Mesenchymal stem cell (in vitro differentiated cells and primary cell): ENCODE results near the gene CDKN1C.

Source experiments
- DNase-seq: peaks from one replicate; pipeline ENCODE4 v3.0.0-alpha.2; 2013
- H2AFZ ChIP-seq: one replicate; pipeline ENCODE4 v1.6.1; 2013; ENCODE audit warnings: low read depth, mild to moderate bottlenecking, control low read depth, inconsistent platforms, low read length, moderate library complexity
- H2AK5ac ChIP-seq: 2 replicates; pipeline ENCODE4 v1.6.1; 2013; ENCODE audit warnings: low read length, moderate library complexity, mild to moderate bottlenecking, inconsistent platforms; ENCODE audit not compliant: severe bottlenecking
- H2BK120ac ChIP-seq: one replicate; pipeline ENCODE4 v1.6.1; 2013; ENCODE audit warnings: low read depth, mild to moderate bottlenecking, inconsistent platforms, low read length, moderate library complexity
- H2BK12ac ChIP-seq, 2 experiments: one replicate each; pipeline ENCODE4 v1.6.1; 2013; ENCODE audit warnings: inconsistent platforms in 2 of 2, low read length in 2 of 2, mild to moderate bottlenecking in 2 of 2, moderate library complexity in 2 of 2, control low read depth in 1 of 2
- H2BK15ac ChIP-seq: one replicate; pipeline ENCODE4 v1.6.1; 2013; ENCODE audit warnings: mild to moderate bottlenecking, low read depth, inconsistent platforms; ENCODE audit not compliant: poor library complexity, severe bottlenecking
- H2BK5ac ChIP-seq: 2 replicates; pipeline ENCODE4 v1.6.1; 2013; ENCODE audit warnings: low read depth, mild to moderate bottlenecking, low read length, control low read depth, inconsistent platforms; ENCODE audit not compliant: poor library complexity, severe bottlenecking
- H3K14ac ChIP-seq, 2 experiments: one replicate each; pipeline ENCODE4 v1.6.1; 2013; ENCODE audit warnings: inconsistent platforms in 2 of 2, low read length in 2 of 2, control low read depth in 1 of 2, mild to moderate bottlenecking in 1 of 2, moderate library complexity in 1 of 2
- H3K18ac ChIP-seq, 2 experiments: one replicate each; pipeline ENCODE4 v1.6.1; 2013; ENCODE audit warnings: inconsistent platforms in 2 of 2, low read length in 2 of 2, control low read depth in 1 of 2, low read depth in 1 of 2, mild to moderate bottlenecking in 1 of 2
- H3K23ac ChIP-seq, 2 experiments: one replicate each; pipeline ENCODE4 v1.6.1; 2013; ENCODE audit warnings: inconsistent platforms in 2 of 2, low read length in 2 of 2, mild to moderate bottlenecking in 2 of 2, moderate library complexity in 2 of 2, control low read depth in 1 of 2
- H3K27ac ChIP-seq: 2 replicates; pipeline ENCODE4 v1.5.1; 2013; ENCODE audit warnings: mild to moderate bottlenecking, moderate library complexity, low read length, control low read depth, inconsistent platforms; ENCODE audit not compliant: poor library complexity, severe bottlenecking
- H3K27me3 ChIP-seq, 2 experiments: 2 replicates each; pipeline versions ENCODE4 v1.6.1 to v1.7.0; 2013; ENCODE audit warnings: low read length in 2 of 2, mild to moderate bottlenecking in 2 of 2, moderate library complexity in 2 of 2, control low read depth in 1 of 2, inconsistent platforms in 1 of 2; ENCODE audit not compliant: control insufficient read depth in 1 of 2, insufficient read depth in 1 of 2
- H3K36me3 ChIP-seq, 2 experiments: 2 replicates each; pipeline versions ENCODE4 v1.6.1 to v1.7.0; 2013; ENCODE audit warnings: low read length in 2 of 2, control low read depth in 1 of 2, inconsistent platforms in 1 of 2, low read depth in 1 of 2, mild to moderate bottlenecking in 1 of 2; ENCODE audit not compliant: insufficient read depth in 2 of 2, control insufficient read depth in 1 of 2
- H3K4ac ChIP-seq, 2 experiments: one replicate each; pipeline ENCODE4 v1.6.1; 2013; ENCODE audit warnings: inconsistent platforms in 2 of 2, low read length in 2 of 2, mild to moderate bottlenecking in 2 of 2, moderate library complexity in 2 of 2, control low read depth in 1 of 2, low read depth in 1 of 2
- H3K4me1 ChIP-seq: 2 replicates; pipeline ENCODE4 v1.6.1; 2013; ENCODE audit warnings: low read depth, low read length, control low read depth; ENCODE audit not compliant: control insufficient read depth, insufficient read depth
- H3K4me2 ChIP-seq: 2 replicates; pipeline ENCODE4 v1.6.1; 2013; ENCODE audit warnings: low read length, mild to moderate bottlenecking, inconsistent platforms; ENCODE audit not compliant: poor library complexity, severe bottlenecking
- H3K4me3 ChIP-seq, 2 experiments: 2 replicates each; pipeline versions ENCODE4 v1.5.1 to v1.7.0; 2013; ENCODE audit warnings: low read length in 2 of 2, mild to moderate bottlenecking in 2 of 2, control low read depth in 1 of 2, low read depth in 1 of 2; ENCODE audit not compliant: insufficient read depth in 1 of 2
- H3K79me1 ChIP-seq: replicated peaks from 2 replicates; pipeline ENCODE4 v1.6.1; 2013; ENCODE audit warnings: mild to moderate bottlenecking, control low read depth, low read length, inconsistent platforms; ENCODE audit not compliant: poor library complexity, severe bottlenecking
- H3K9ac ChIP-seq: 2 replicates; pipeline ENCODE4 v1.7.0; 2013; ENCODE audit warnings: mild to moderate bottlenecking, low read length, moderate library complexity
- H3K9me3 ChIP-seq: 2 replicates; pipeline ENCODE4 v1.7.0; 2013; ENCODE audit warnings: mild to moderate bottlenecking, low read length; ENCODE audit not compliant: control insufficient read depth
- H4K8ac ChIP-seq: one replicate; pipeline ENCODE4 v1.6.1; 2013; ENCODE audit warnings: inconsistent platforms, mild to moderate bottlenecking, low read length, moderate library complexity
- H4K91ac ChIP-seq: one replicate; pipeline ENCODE4 v1.6.1; 2013; ENCODE audit warnings: mild to moderate bottlenecking, low read length, inconsistent platforms
- WGBS: methylation state at CpG from one replicate; pipeline ENCODE4 v1.1.7; 2013; ENCODE audit warnings: mixed read lengths; 5-methylcytosine and 5-hydroxymethylcytosine counted together

Gene CDKN1C

GRCh38 chr11:2888266-2888968 lies 2.8 kb upstream of the CDKN1C start:
- no peak overlapping the region for H2BK120ac ChIP-seq
- no peak overlapping the region for H2BK5ac ChIP-seq
- peaks cover 3% of the 10 kb centered on the region for H3K79me1 ChIP-seq
- peaks cover 57% of the 10 kb centered on the region for H3K4me1 ChIP-seq
- peaks cover 0 to 4% of the 10 kb centered on the region in 2 experiments for H3K36me3 ChIP-seq
- no peak overlapping the region for H3K27ac ChIP-seq
- H2BK12ac ChIP-seq, result no peak overlapping the region
- no peak overlapping the region for H3K23ac ChIP-seq
- no peak overlapping the region for H3K4me2 ChIP-seq
- no peak overlapping the region for H3K14ac ChIP-seq
- H2AFZ ChIP-seq, result no peak overlapping the region
- no peak overlapping the region for H4K91ac ChIP-seq
- H3K18ac ChIP-seq, result no peak overlapping the region
- no peak overlapping the region for H3K9ac ChIP-seq
- H4K8ac ChIP-seq, result no peak overlapping the region
- WGBS, result 33% methylated on average over 23 of the region's 25 CpGs
- no peak overlapping the region for H2BK15ac ChIP-seq
- H3K4me3 ChIP-seq, result no peak overlapping the region
- H3K9me3 ChIP-seq, result no peaks in the 10 kb centered on the region
- DNase-seq, result peak; percentile 83
- peak overlapping the region; percentile 19 for H2AK5ac ChIP-seq
- H3K27me3 ChIP-seq, result no peaks in the 10 kb centered on the region
- H3K4ac ChIP-seq, result no peak overlapping the region

GRCh38 chr11:2887515-2888195 lies 2.1 kb upstream of the CDKN1C start:
- Histone ChIP-seq H3K9ac (no peak overlapping the region), H3K4me1 (peaks cover 60% of the 10 kb centered on the region), H2AFZ (no peak overlapping the region), H2BK5ac (no peak overlapping the region), H4K91ac (peak overlapping the region; percentile 46), H3K36me3 (peaks cover 0 to 8% of the 10 kb centered on the region in 2 experiments), H3K4ac (peak overlapping the region in 1 of 2 experiments; percentile 3), H3K23ac (no peak overlapping the region), H2BK12ac (peak overlapping the region; percentile 21 to 23), H3K14ac (no peak overlapping the region), H3K9me3 (no peaks in the 10 kb centered on the region), H2BK15ac (peak overlapping the region; percentile 90), H3K4me2 (no peak overlapping the region), H2BK120ac (peak overlapping the region; percentile 21), H3K27ac (no peak overlapping the region), H3K27me3 (peaks cover 0 to 7% of the 10 kb centered on the region in 2 experiments), H3K18ac (peak overlapping the region in 1 of 2 experiments; percentile 2), H3K4me3 (no peak overlapping the region), H4K8ac (no peak overlapping the region), H2AK5ac (no peak overlapping the region), H3K79me1 (peaks cover 3% of the 10 kb centered on the region)
- peak; percentile 29 for DNase-seq
- 77% methylated on average over 11 of the region's 11 CpGs for WGBS

- Histone ChIP-seq H3K4me2 (no peak overlapping the region), H3K4me1 (peaks cover 60% of the 10 kb centered on the region), H3K9me3 (no peaks in the 10 kb centered on the region), H2BK12ac (peak overlapping the region in 1 of 2 experiments; percentile 84), H3K27ac (no peak overlapping the region), H3K79me1 (peaks cover 3% of the 10 kb centered on the region), H3K18ac (peak overlapping the region; percentile 38 to 92), H4K91ac (peak overlapping the region; percentile 70), H4K8ac (peak overlapping the region; percentile 69), H3K4ac (peak overlapping the region in 1 of 2 experiments; percentile 83), H3K14ac (no peak overlapping the region), H2AFZ (no peak overlapping the region), H2BK120ac (no peak overlapping the region), H3K27me3 (peaks cover 0 to 12% of the 10 kb centered on the region in 2 experiments), H3K23ac (no peak overlapping the region), H3K9ac (no peak overlapping the region), H2BK5ac (no peak overlapping the region), H2BK15ac (no peak overlapping the region), H2AK5ac (no peak overlapping the region), H3K36me3 (peaks cover 0 to 10% of the 10 kb centered on the region in 2 experiments), H3K4me3 (no peak overlapping the region)
- DNase-seq, result no peak
- 93% methylated on average over 3 of the region's 5 CpGs for WGBS
Measured at GRCh38 chr11:2886936-2887335, 1.4 kb upstream of the CDKN1C start.
